ENCODE results near the gene ZNF808. TPM values are rescaled to one million over a fixed set of nuclear protein-coding genes. Genes with fewer than 3 reads are reported as not detected.

ZNF808 gene
- total and polyA plus RNA-seq, 9 of the 15 experiments (the other 6 are each of a cell fraction or from before 2014, with no cell fraction given): 3.1 to 20.1 (median 10.9) TPM

- TF ChIP-seq, protein P1, sequence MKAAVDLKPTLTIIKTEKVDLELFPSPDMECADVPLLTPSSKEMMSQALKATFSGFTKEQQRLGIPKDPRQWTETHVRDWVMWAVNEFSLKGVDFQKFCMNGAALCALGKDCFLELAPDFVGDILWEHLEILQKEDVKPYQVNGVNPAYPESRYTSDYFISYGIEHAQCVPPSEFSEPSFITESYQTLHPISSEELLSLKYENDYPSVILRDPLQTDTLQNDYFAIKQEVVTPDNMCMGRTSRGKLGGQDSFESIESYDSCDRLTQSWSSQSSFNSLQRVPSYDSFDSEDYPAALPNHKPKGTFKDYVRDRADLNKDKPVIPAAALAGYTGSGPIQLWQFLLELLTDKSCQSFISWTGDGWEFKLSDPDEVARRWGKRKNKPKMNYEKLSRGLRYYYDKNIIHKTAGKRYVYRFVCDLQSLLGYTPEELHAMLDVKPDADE (conservative IDR thresholded peaks at IDR 0.05; ENCODE audit: control insufficient read depth, low read depth, low read length): 0 out of 2 replicates have a peak, but pooled peaks have one; percentile 46
- TF ChIP-seq CREB1 (IDR thresholded peaks at IDR 0.05) (no peak; the same call in 1 of the 2 replicates), CREB1 (CRISPR knock-in tag; IDR thresholded peaks at IDR 0.05) (peak; percentile 36; the same call in 1 of the 2 replicates), GTF2B (IDR thresholded peaks at IDR 0.05; ENCODE audit: extremely low read depth, insufficient read length) (no peak), RBM25 (IDR thresholded peaks at IDR 0.05; ENCODE audit: low read depth, low read length, severe bottlenecking) (no peak), THAP7 (CRISPR knock-in tag; IDR thresholded peaks at IDR 0.05) (no peak), LEF1 (IDR thresholded peaks at IDR 0.05) (no peak), ATF1 (CRISPR knock-in tag; IDR thresholded peaks at IDR 0.05) (no peak), ATF1 (tag; IDR thresholded peaks at IDR 0.05) (peak; percentile 40; the same call in 1 of the 2 replicates), KAT8 (IDR thresholded peaks at IDR 0.05; ENCODE audit: low read depth) (no peak), PTTG1 (tag; IDR thresholded peaks at IDR 0.05; ENCODE audit: low read depth) (no peak), DEAF1 (CRISPR knock-in tag; IDR thresholded peaks at IDR 0.05) (no peak), TCF7L2 (IDR thresholded peaks at IDR 0.05; ENCODE audit: low read depth, low read length) (no peak), ARID3B (CRISPR knock-in tag; IDR thresholded peaks at IDR 0.05; ENCODE audit: borderline replicate concordance) (no peak), EP400 (IDR thresholded peaks at IDR 0.05) (peak; percentile 78), HCFC1 (IDR thresholded peaks at IDR 0.05; ENCODE audit: low read depth, low read length) (no peak; the same call in 1 of the 2 replicates)
- TF ChIP-seq, protein P2, sequence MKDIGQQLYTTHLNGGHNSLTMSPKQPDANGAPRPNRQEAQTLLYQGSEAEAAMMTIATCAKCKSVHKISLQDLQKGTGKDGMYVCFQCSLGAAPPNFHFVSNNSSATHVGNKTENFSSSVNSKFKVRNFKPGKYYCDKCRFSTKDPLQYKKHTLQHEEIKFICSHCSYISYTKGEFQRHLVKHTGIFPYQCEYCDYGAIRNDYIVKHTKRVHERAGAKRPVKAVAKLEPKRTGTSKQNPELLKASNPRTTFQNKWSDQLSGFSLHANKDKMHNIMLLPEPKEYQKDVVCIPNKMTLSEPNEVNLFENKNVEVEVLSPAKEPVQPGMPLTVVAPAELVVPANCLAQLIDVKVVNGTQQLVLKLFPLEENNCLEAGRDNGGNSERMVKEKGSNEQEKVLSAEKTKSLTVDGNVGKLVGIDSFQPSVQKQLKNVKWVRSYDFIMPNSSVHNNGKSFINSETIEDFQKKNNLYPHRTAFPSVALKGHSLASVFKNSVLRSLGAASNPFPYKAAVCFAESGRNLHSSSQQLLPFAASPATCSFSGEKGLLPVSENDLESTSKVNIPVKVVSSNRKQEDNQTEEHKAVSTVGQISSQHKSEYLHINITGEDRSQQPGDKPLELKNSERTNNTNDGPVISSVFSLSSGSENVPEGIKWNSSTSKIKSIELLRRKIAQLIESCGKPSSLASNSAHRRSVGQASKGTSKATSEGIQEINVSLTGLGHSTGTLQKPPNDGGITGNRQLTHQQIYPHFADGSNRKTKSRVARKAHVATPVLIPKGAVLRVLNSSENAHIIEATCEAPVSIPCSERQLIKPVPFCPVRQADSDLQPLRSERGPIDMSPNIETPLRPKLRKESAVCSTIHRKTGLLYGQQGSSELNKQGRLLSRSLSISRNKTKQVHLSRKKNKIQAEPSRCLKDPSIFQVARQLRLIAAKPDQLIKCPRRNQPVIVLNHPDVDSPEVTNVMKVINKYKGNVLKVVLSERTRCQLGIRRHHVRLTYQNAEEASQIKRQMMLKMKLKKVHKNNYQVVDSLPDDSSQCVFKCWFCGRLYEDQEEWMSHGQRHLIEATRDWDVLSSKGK (CRISPR knock-in tag; IDR thresholded peaks at IDR 0.05): no peak
These were observed at the start of gene ZNF808 (continued) for GRCh38 chr19:52527134-52527955.
